ENCODE results near the gene TSPAN11.

- no peak for TF ChIP-seq EZH2 (IDR thresholded peaks at IDR 0.05; ENCODE audit: insufficient read depth, poor library complexity, severe bottlenecking)
- no peak for TF ChIP-seq EZH2phosphoT487 (IDR thresholded peaks at IDR 0.05; ENCODE audit: insufficient read depth, low read depth)
These were observed 52.1 kb downstream of the TSPAN11 start for GRCh38 chr12:30978639-30979038.
